Cardiac septum (tissue), 1 donor: ENCODE data around the gene MUC13. TPM values are rescaled to one million over a fixed set of nuclear protein-coding genes. Genes with fewer than 3 reads are reported as not detected.

Experiments used
- DNase-seq: peaks from one replicate; pipeline ENCODE4 v3.0.0-alpha.2; 2020; ENCODE audit warnings: low spot score
- intact Hi-C: fragments of 100-400 bp; cut with DNase I; formaldehyde crosslinking; loops from one replicate; pipeline ENCODE4 v1.14.0; 2022
- total RNA-seq: library from RNA; stranded (reverse); fragmentation: NEBNext Ultra II Directional; extraction: Animal tissue kit (Norgen Biotek cat#: 25700); gene quantifications from one replicate; pipeline ENCODE4 v1.2.1, GENCODE V29; 2021
- donor health status: DM: no; HTN: no; CAD: no.

MUC13 gene
- total RNA-seq, 1 donor from 2014 or later: 0.13 TPM

DNA sequence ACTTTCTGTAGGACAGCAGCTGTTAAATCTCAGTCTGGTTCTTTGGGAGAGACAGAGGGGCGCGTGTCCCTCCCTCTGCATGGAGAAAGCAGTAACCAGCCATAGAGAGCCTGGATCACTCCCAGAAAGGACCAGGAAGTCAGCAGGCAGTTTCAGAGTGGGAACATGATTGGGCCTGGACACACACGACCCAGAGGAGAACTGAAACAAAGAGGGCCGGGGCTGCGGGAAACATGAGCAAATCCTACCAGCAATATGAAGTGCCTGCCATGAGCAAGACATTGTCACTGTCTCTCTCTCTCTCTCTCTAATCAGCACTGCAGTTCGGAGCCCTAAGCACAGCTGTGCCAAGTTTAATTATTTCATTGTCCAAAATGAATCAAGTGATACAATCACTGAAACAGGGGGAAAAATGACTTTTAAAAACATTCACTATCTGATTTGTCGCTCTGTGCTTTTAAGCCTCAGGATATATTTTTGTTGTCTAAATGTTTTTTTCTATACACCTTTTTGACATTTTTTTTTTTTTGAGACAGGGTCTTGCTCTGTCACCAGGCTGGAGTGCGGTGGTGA lies 17.6 kb downstream of the MUC13 start:
- intact Hi-C loops: no loop called here
- no peak for DNase-seq

DNA sequence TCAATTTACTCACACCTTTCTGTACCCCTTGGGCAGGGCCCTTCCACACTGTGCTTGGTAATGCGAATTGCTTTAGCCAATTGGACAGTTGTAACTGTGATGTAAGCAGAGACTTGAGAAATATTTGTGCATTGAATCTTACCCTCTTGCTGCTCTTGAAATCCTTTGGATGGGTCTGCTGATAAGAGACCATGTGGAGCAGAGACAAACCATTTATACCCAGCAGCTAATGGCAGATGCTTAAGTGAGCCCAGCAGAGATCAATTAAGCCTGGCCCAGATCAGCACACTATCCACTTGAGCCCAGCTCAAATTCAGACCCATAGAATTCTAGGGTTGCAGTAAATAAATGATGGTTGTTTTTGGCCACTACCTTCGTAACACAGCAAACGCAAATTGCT lies 19.3 kb downstream of the MUC13 start:
- intact Hi-C loops: no loop called here
- no peak for DNase-seq

DNA sequence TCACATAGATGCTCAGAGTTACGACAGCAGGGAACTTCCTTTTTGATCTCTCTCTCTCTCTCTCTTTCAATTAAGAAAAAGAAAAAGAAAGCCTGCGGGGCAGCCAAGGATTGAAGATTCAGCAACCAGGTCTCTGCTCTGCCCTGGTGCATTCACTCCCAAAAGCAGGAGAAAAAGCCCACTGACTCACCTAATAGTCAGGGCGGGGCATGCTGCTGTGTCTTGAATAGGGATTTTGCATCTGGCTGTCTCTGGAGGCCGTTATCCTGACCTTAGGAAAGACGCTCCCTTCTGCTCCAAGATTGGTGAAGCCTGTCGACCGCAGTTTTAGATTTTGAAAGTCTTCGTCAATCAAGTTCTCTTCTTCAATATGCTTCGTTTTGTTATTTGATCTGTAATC lies 26.6 kb downstream of the MUC13 start:
- no peak for DNase-seq
- intact Hi-C loops: no loop called here

DNA sequence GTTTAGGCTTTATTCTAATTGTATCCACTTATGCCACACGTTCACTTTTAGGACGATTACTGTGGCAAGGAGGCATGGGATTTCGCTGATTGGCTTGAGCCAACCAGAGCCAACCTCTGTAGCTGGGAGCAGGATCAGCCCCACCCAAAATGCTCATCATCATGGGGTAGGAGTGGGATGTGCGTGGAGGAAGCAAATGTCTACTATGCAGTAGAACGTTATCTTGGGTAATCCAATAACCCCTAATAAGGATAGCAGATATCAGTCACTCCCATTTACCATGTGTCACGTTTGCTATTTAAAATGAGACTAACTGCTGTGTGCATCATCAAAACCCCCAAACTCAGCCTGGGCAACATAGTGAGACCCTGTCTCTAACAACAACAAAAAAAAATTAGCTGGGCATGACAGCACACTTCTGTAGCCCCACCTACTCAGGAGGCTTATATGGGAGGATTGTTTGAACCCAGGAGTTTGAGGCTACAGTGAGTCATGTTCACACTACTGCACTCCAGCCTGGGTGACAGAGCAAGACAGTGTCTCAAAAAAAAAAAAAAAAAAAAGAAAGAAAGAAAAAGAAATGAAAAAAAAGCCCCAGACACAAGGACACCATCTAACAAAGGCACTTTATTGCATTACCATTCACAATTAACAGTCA lies 29.6 kb downstream of the MUC13 start:
- intact Hi-C loops: no loop called here
- DNase-seq: no peak

DNA sequence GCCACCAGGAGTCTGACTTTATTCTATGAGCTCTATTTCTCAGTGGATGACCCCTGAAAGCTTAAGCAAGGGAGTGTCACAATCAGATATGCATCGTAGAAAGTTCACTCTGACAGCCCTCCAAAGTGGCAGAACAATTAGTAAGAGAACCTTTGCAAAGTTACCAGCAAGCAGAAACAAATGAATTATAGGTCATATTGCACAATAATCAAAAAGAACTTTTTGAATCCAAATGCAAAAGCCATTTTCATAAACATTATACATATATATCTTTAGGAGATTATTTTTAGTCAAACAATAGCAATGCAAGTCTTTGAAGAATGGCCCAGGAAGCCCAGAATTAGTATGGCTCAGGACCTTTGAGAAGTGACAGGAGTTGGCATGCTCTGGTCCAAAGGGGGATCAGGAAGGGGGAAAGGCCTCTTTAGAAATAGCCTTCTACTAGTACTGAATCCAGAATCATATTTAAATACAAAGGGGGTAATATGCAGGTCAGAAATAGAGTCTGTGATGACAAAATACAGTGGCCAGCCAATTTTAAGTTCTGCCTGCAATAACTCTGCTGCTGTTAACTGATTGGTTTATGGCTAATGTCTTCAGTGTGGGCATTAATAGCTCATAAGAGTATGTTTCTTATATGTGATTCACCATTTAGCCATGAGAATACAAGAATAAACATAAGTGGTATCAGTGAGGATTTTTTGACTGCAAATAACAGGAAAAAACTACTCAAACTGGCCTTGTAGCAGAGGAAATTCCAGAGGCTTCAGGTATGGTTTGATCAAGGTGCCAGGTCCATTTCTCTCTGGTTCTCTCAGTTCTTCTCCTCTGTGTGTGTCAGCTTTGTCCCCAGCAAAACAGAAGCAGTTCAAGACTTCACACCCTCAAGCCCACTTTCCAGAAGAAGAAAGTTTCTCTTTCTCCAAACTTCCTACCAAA lies 30.4 kb downstream of the MUC13 start:
- intact Hi-C loops: no loop called here
- no peak for DNase-seq

DNA sequence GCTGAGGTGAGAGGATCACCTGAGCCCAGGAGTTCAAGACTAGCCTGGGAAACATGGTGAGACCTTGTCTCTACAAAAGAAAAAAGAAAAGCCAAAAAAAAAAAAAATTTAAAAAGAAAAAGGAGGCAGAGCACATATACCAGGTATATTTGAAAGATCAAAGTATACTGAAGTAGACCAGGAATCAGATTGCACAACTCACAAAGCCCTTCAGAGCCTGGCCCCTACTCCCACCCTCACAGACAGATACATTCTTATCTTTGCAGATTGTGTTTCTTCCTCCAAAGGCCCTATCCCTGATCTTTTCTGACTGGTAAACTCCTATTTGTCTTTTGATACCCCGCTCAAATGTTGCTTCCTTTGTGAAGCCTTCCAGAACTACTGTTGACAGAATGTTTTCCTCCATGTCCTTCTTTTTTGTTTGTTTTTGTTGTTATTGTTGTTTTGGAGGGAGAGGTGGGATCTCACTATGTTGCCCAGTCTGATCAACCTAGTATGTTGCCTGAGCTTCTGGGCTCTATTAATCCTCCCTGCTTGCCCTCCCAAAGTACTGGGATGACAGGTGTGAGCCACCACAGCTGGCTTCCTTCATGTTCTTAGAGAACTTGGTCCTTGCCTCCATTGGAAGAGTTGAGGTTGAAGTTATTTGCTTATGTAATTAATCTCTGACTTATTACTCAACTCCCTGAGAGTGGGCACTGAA lies 37.6 kb downstream of the MUC13 start:
- intact Hi-C loops: no loop called here

DNA sequence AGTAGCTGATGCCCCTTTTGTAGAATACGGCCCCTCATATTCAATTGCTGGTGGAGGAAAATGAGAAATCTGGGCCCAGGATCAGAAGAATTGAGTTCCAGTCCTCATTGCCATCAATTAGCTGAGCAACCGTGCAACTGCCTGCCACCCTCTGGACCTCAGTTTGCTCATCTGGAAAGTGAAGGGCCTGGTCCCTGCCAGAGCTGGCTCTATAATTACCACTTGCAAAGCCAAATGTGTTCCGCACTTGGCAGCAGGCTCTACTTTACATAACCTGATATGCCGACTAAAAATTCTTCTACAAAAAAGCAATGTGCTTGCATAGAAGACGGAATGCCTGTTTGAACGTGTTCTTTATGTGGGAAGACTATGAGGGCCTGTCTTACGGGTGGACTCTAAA lies 38.8 kb downstream of the MUC13 start:
- intact Hi-C loops: no loop called here
- no peak for DNase-seq

More for the DNA sequence above, 37.6 kb downstream of the MUC13 start:
- DNase-seq: no peak

DNA sequence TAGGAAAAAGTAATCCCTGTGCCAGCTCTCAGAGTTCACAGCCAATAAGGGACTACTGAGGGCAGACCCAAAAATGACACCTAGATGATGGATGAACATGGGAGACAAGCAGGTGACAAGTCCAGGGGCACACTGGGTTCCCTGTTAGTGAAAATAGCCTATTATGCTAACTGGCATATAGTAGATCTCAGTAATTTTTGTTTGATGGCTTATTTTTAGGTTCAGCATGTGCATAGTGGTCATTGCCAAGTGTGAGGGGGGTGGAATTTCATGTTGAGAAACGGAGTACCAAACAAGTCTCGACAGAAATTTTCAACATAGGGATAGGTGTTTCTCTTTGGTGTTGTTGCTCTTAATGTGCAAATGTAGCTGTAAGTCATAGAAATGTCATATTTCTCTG lies 41.0 kb downstream of the MUC13 start:
- intact Hi-C loops: no loop called here
- no peak for DNase-seq

DNA sequence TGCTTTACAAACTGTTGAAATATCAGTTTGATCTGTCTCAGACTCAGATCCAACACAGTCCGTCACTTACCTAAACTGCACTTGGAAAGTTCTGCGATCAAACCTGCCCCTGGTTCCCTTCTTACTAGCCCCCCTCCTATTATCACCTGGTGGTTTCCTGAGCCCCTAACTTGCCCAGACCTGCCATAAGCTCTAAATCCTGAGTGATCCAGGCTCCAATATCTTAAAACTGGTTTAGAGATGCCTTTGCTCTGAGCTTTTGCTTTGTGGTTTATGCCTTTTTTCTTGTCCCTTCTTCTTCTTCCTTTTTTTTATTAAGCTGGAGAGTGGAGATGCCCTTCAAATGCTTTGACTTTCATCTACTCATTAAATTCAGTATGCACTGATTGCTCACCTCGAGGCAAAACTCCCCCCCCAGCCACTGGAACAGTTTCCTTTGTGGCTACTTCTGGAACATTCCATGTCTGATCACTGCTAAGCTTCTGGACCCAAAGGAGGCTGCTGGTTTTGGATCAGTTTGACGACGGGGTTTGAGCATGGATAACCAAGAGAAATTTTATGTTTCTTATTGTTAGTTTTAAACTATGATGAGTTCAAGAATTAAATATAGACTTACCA lies 43.9 kb downstream of the MUC13 start:
- no peak for DNase-seq
- intact Hi-C loops: no loop called here

DNA sequence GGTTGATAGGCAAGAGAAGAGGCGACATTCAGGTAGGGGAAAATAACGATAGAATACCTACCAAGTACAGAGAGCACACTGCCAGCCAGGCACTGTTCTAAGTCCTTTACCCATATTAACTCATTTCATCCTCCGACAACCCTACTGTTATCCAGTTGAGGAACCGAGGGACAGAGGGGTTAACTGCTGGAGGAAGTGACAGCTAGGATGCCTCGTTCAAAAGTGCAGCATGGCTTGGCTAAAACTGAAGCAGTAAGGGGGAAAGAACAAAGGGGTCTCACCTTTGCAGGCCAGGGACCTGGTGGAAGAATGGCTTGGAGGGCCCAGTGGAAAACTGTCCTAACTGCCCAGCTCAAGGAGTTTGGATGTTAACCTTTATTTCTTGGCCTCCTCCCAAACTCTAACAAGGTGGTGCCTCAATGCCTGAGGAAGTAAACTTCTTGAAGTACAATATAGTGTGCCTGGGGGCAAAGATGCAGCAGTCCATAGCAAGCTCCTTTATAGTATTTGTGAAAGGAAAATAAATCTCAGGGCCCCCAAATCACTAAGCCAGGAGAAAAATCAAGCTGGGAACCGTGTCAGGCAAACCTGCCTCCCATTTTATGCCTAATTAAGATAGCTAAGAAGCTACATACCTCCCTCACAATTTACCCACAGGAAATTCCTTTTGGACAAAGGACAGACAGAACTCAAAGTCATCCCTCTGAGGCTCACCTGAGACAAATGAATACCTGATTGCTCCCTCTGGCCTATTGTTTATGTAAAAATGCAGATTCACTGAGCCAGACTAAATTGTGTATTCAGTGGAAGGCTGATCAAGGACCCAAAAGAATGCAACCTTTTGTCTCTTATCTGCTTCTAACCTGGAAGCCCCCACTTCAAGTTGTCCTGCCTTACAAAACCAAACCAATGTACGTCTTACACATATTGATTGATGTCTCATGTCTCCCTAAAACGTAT lies 45.8 kb downstream of the MUC13 start:
- no peak for DNase-seq
- intact Hi-C loops: loop anchor here (2.0 to 5.0 kb wide), 4 partner anchors 54 to 116 kb away; no protein-coding TSS in a partner anchor

DNA sequence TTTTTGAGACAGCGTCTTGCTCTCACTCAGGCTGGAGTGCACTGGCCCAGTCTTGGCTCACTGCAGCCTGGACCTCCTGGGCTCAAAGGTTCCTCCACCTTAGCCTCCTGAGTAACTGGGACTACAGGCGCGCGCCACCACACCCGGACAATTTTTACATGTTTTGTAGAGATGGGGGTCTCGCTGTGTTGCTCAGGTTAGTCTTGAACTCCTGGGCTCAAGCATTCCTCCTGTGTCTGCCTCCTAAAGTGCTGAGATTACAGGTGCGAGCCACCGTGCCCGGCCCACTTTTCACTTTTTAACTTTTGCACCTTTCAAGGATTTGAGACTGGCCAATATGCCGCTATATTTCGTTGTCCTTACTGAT lies 46.6 kb downstream of the MUC13 start:
- intact Hi-C loops: loop anchor here (2.0 to 5.0 kb wide), 4 partner anchors 53 to 116 kb away; no protein-coding TSS in a partner anchor
- no peak for DNase-seq

DNA sequence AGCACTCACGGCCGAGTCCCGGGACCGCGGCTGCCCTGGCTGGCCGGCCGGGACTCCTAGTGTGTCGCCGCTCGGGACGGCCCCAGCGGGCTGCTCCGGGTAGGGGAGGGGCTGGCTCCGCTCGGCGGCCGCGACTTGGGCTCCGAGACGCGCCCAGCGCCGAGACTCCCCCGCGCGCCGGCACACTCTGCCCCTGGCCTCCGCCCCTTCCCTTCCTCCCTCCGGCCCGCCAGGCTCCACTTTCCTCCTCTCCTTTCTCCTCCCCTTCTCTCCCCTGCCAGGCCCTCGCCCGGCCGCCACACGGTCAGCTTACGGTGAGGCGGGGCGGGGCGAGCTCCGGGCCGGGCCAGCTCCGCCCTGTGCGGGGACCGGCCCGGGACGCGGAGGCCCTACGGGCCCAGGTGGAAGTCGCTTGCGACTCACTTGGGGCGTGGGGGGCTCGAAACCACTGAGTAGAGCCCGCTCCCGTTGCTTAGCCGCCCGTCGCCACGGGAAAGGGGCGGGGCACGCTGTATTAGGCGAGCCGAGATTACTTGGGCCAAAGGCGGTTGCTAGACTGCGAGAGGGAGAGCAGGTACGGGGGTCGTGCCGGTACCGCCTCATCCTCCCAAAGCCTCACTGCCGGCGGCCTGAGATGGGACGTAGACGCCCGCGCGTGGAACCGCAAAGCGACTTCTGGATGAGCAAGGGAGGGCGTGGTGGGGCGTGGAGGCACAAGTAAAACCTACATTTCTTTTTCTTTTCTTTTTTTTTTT lies 47.2 kb downstream of the MUC13 start, which contains the start of gene ITGB5:
TSS of gene ITGB5 (minus strand) at position 189 of the 755 bp plus-strand sequence. CDS start 365 bp downstream, outside the sequence.
- peak; percentile 87 for DNase-seq
- intact Hi-C loops: loop anchor here (5.0 kb wide), 3 partner anchors 75 to 115 kb away; no protein-coding TSS in a partner anchor

DNA sequence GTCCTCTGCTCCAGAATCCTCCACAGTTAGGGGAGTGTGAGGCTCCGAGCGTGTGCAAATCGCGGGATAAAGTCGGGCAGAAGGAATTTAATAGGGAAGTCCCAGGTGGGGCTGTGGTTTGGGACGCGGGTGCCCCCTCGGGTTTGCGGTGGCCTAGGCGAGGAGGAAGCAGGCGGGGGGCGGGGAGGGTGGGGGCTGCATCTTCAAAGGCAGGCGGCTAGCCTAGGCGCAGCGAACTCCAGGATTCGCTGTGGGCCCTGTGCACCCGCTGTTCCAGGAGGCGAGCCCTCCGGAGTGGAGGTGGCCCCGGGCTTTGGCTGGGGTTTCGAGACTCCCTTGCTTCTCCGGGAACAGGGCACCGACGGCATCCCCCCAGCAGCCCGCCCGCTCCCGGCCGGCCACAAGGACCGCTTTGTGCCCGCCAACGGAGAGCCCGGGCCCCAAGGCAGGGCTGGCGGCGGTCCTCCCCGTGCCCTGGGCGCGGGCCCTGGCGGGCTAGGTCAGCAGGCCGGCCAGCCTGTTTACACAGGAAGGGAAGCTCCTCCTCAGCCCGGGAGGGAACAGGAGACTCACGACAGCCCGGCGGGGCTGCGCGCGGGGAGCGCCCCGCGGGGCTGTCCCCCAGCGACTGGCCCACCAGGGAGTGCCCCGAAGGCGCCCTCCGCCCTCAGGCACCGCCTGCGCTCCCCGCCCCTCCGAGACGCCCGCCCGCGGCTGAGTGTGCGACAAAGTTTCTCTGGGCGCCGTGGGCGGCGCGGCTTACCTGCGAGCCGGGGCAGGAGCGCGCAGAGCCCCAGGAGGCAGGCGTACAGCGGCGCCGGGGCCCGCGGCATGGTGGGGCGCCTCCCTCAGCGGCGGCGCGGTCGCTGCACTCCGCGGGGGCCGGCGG lies 48.1 kb downstream of the MUC13 start:
- DNase-seq: no peak
- intact Hi-C loops: loop anchor here (5.0 kb wide), 3 partner anchors 74 to 114 kb away; no protein-coding TSS in a partner anchor

DNA sequence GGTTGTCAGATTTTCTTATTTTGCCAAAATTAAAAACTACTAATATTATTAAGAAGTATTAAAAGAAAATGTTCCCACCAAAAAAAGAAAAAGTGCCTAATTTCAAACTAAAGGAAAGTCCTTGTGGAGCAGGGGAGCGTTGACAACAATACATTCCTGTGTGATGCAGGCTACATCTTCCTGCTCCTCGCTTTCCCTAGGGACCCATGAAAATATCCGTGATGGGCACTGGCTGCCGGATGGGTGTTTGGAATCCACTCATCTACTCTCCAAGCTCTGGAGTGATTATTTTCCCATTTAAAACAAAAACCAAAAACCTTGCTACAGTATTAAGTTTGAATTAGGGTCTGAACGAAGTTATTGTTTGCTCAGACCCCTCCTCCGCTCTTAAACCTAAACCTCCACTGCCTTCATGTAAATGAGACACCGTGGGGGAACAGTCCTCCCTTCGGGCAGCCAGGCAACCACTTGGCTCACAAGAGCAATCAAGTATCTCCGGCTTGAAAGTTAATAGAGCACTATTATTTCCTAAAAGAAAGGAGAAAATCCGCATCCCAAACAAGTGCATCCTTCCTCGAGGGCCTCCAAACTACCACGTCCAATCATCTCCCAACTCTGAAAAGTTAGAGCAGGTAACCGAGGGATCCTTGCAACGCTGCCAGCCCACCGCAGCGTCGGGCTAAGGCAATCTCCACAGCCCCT lies 48.9 kb downstream of the MUC13 start:
- intact Hi-C loops: loop anchor here (5.0 kb wide), 3 partner anchors 73 to 113 kb away; no protein-coding TSS in a partner anchor
- no peak for DNase-seq

DNA sequence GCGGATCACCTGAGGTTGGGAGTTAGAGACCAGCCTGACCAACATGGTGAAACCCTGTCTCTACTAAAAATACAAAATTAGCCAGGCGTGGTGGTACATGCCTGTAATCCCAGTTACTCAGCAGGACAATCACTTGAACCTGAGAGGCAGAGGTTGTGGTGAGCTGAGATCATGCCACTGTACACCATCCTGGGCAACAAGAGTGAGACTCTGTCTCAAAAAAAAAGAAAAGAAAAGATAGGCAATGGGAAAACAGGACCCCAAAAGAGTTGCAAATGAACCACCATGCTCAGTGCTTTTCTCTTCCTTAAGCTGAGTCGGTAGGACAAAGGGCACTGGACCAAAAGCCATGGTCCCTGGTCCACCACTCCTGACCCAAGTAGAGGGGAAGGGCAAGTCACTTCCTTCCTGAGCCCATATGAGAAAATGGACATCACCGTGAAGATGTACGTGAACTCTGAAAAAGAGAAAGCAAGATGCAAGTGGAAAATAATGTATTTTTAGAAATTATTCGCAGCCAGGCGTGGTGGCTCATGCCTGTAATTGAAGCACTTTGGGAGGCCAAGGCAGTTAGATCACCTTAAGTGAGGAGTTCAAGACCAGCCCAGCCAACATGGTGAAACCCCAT lies 50.0 kb downstream of the MUC13 start:
- no peak for DNase-seq
- intact Hi-C loops: loop anchor here (5.0 kb wide), 3 partner anchors 72 to 112 kb away; no protein-coding TSS in a partner anchor
